Neural progenitor cell (in vitro differentiated cells): Measurements from ENCODE around the gene C1RL.

Experiments
- EZH2 ChIP-seq: fragments of 200-600 bp; sonication (generic); IDR thresholded peaks from 2 replicates; pipeline ENCODE4 v1.6.1; 2017; ENCODE audit warnings: antibody characterized with exemption, mild to moderate bottlenecking, moderate library complexity
- EZH2phosphoT487 ChIP-seq: fragments of 200-600 bp; sonication (generic); IDR thresholded peaks from 2 replicates; pipeline ENCODE4 v1.6.1; 2017; ENCODE audit warnings: antibody characterized with exemption
- TF ChIP-seq, protein P1 (sequence below): fragments of 200-600 bp; sonication (generic); IDR thresholded peaks from 2 replicates; pipeline ENCODE4 v1.5.1; 2017; ENCODE audit warnings: antibody characterized with exemption, mild to moderate bottlenecking

DNA sequence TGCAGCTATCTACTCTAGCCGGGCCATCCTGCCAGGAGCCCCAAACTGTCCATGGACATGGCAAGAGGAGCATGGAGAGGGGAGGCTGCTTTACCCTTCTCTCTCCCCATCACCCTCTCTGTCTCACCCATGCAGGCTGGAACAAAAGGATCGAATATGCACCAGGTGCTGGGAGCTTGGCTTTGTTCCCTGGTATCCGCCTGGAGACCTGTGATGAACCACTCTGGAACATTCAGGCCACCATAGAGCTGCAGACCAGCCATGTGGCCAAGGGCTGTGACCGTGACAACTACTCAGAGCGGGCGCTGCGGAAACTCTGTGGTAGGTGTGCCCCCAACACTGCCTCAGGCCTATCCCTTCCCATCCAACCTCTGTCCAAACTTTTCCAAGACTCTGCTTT, 27.1 kb upstream of the C1RL start:
- TF ChIP-seq, protein P1, sequence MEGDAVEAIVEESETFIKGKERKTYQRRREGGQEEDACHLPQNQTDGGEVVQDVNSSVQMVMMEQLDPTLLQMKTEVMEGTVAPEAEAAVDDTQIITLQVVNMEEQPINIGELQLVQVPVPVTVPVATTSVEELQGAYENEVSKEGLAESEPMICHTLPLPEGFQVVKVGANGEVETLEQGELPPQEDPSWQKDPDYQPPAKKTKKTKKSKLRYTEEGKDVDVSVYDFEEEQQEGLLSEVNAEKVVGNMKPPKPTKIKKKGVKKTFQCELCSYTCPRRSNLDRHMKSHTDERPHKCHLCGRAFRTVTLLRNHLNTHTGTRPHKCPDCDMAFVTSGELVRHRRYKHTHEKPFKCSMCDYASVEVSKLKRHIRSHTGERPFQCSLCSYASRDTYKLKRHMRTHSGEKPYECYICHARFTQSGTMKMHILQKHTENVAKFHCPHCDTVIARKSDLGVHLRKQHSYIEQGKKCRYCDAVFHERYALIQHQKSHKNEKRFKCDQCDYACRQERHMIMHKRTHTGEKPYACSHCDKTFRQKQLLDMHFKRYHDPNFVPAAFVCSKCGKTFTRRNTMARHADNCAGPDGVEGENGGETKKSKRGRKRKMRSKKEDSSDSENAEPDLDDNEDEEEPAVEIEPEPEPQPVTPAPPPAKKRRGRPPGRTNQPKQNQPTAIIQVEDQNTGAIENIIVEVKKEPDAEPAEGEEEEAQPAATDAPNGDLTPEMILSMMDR, result no peak
- TF ChIP-seq EZH2phosphoT487 (no peak), EZH2 (no peak)
